NT2/D1 (cell line): ENCODE data around the gene LRRC25.

Experiments used
- SUZ12 ChIP-seq: IDR thresholded peaks from 2 replicates; pipeline ENCODE4 v1.6.1; 2011; ENCODE audit not compliant: insufficient read length, insufficient read depth; ENCODE audit errors: extremely low read depth
- YY1 ChIP-seq: IDR thresholded peaks from 2 replicates; pipeline ENCODE4 v1.6.1; 2011; ENCODE audit not compliant: insufficient read length, insufficient read depth
- ZNF274 ChIP-seq: IDR thresholded peaks from 2 replicates; pipeline ENCODE4 v1.6.1; 2011; ENCODE audit warnings: mild to moderate bottlenecking, low read depth, low read length

DNA sequence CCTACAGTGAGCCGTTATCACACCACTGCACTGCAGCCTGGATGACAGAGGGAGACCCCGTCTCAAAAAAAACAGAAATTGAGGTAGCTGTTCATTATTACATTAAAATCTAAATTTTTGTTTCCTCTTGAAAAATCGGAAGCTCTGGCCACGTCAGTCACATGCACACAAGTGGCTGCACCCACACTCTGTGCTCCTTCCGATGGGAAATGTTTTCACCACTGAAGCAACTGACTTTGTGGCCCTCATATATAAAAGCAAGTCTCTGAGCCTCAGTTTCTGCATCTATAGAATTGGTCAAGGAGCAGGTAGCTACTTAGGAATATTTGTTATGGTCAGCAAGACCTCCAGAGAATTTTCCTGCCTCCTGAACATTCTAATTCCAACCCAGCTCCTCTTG lies 4.5 kb downstream of the LRRC25 start:
- no peak for TF ChIP-seq YY1
- no peak for TF ChIP-seq ZNF274
- no peak for TF ChIP-seq SUZ12
